Neuronal stem cell (in vitro differentiated cells): ENCODE measurements around the gene SEMA6B.
A peak's percentile ranks its signal among the peaks of the same experiment; 100 is the strongest.

Source experiments
- DNase-seq: peaks from one replicate; pipeline ENCODE4 v3.0.0-alpha.2; 2013; ENCODE audit warnings: low spot score
- H2AFZ ChIP-seq: one replicate; pipeline ENCODE4 v1.6.1; 2013; ENCODE audit warnings: mild to moderate bottlenecking, low read length, inconsistent platforms
- H2AK5ac ChIP-seq: 2 replicates; pipeline ENCODE4 v1.6.1; 2013; ENCODE audit warnings: low read depth, mild to moderate bottlenecking, inconsistent platforms, low read length, moderate library complexity, mixed read lengths
- H2BK120ac ChIP-seq: 2 replicates; pipeline ENCODE4 v1.6.1; 2013; ENCODE audit warnings: low read depth, mild to moderate bottlenecking, inconsistent platforms, low read length, moderate library complexity, mixed read lengths
- H2BK12ac ChIP-seq: one replicate; pipeline ENCODE4 v1.6.1; 2013; ENCODE audit warnings: low read length, inconsistent platforms
- H2BK15ac ChIP-seq: 2 replicates; pipeline ENCODE4 v1.6.1; 2013; ENCODE audit warnings: mild to moderate bottlenecking, low read length, inconsistent platforms, mixed read lengths
- H2BK5ac ChIP-seq: one replicate; pipeline ENCODE4 v1.6.1; 2013; ENCODE audit warnings: inconsistent platforms, mild to moderate bottlenecking, low read length, moderate library complexity
- H3K14ac ChIP-seq: one replicate; pipeline ENCODE4 v1.6.1; 2013; ENCODE audit warnings: low read length, inconsistent platforms
- H3K18ac ChIP-seq: 2 replicates; pipeline ENCODE4 v1.6.1; 2013; ENCODE audit warnings: low read length, inconsistent platforms
- H3K23ac ChIP-seq: 2 replicates; pipeline ENCODE4 v1.6.1; 2013; ENCODE audit warnings: low read depth, mild to moderate bottlenecking, mixed read lengths, low read length, inconsistent platforms; ENCODE audit not compliant: poor library complexity
- H3K27ac ChIP-seq: replicated peaks from 3 replicates; pipeline ENCODE4 v1.5.1; 2013; ENCODE audit warnings: low read length, inconsistent platforms
- H3K27me3 ChIP-seq, 3 experiments: 2 replicates each; pipeline ENCODE4 v1.6.1; 2013; ENCODE audit warnings: low read length in 3 of 3, mild to moderate bottlenecking in 2 of 3, inconsistent platforms in 1 of 3, low read depth in 1 of 3, mixed read lengths in 1 of 3, moderate library complexity in 1 of 3; ENCODE audit not compliant: control insufficient read depth in 3 of 3, insufficient read depth in 3 of 3
- H3K36me3 ChIP-seq, 2 donors: replicated peaks in 1 of 2; 2 replicates each; pipeline ENCODE4 v1.6.1; 2013; ENCODE audit warnings: low read length in 2 of 2; ENCODE audit not compliant: control insufficient read depth in 2 of 2, insufficient read depth in 2 of 2
- H3K4ac ChIP-seq: 2 replicates; pipeline ENCODE4 v1.6.1; 2013; ENCODE audit warnings: inconsistent platforms, mild to moderate bottlenecking, low read length, moderate library complexity
- H3K4me1 ChIP-seq, 2 donors: 1 replicate in 1 of 2; 2 replicates in 1 of 2; pipeline ENCODE4 v1.6.1; 2013; ENCODE audit warnings: low read length in 2 of 2, low read depth in 1 of 2; ENCODE audit not compliant: control insufficient read depth in 2 of 2, insufficient read depth in 1 of 2
- H3K4me2 ChIP-seq: one replicate; pipeline ENCODE4 v1.6.1; 2013; ENCODE audit warnings: mild to moderate bottlenecking, low read length, inconsistent platforms; ENCODE audit not compliant: insufficient read depth, poor library complexity, severe bottlenecking
- H3K4me3 ChIP-seq, 2 donors: 2 replicates each; pipeline ENCODE4 v1.5.1; 2013; ENCODE audit warnings: low read length in 2 of 2, mild to moderate bottlenecking in 2 of 2, inconsistent platforms in 1 of 2, moderate library complexity in 1 of 2
- H3K79me1 ChIP-seq: one replicate; pipeline ENCODE4 v1.6.1; 2013; ENCODE audit warnings: low read depth, mild to moderate bottlenecking, inconsistent platforms, low read length, moderate library complexity
- H3K9ac ChIP-seq: one replicate; pipeline ENCODE4 v1.6.1; 2013; ENCODE audit warnings: mild to moderate bottlenecking, low read depth, low read length, inconsistent platforms; ENCODE audit not compliant: poor library complexity
- H3K9me3 ChIP-seq, 2 donors: replicated peaks in 1 of 2; 2 replicates each; pipeline versions ENCODE3 to v1.6.1; 2013; ENCODE audit warnings: low read length in 2 of 2, mild to moderate bottlenecking in 2 of 2, inconsistent platforms in 1 of 2, low read depth in 1 of 2, mixed read lengths in 1 of 2, moderate library complexity in 1 of 2; ENCODE audit not compliant: control insufficient read depth in 2 of 2, insufficient read depth in 1 of 2
- H4K8ac ChIP-seq: one replicate; pipeline ENCODE4 v1.6.1; 2013; ENCODE audit warnings: low read depth, mild to moderate bottlenecking, inconsistent platforms, low read length, moderate library complexity
- H4K91ac ChIP-seq: one replicate; pipeline ENCODE4 v1.6.1; 2013; ENCODE audit warnings: low read length, low read depth, mild to moderate bottlenecking, inconsistent platforms; ENCODE audit not compliant: poor library complexity
- WGBS, 2 donors: extraction: QIAGEN DNeasy Blood & Tissue Kit; methylation state at CpG; one replicate each; pipeline ENCODE4 v1.1.7; 2013; ENCODE audit warnings: missing lambda C conversion rate in 2 of 2, mixed read lengths in 1 of 2; ENCODE audit not compliant: insufficient read length in 2 of 2, insufficient replicate concordance in 1 of 2; ENCODE audit errors: extremely low coverage in 2 of 2; 5-methylcytosine and 5-hydroxymethylcytosine counted together

The SEMA6B gene

DNA sequence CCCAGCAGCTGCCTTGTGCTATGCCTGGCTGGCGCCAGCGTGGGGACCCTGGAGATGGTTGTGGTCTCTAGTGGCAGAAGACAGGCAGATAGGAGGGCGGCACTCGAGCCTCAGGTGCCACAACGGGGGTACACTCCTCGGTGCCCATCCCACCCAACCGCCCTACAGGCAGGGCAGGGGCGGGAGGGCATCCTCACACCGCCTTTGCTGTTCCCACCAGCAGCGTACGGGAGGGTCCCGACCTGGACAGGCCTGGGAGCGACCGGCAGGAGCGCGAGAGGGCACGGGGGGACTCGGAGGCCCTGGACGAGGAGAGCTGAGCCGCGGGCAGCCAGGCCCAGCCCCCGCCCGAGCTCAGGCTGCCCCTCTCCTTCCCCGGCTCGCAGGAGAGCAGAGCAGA lies 57.8 kb downstream of the SEMA6B start:
- peaks cover 0 to 11% of the 10 kb centered on the region in 2 donors for H3K4me1 ChIP-seq
- no peak overlapping the region for H3K23ac ChIP-seq
- peaks cover 7% of the 10 kb centered on the region for H3K79me1 ChIP-seq
- no peak overlapping the region for H2AK5ac ChIP-seq
- no peak overlapping the region for H4K91ac ChIP-seq
- H4K8ac ChIP-seq, result peak overlapping the region; percentile 23
- DNase-seq, result no peak
- WGBS, 2 donors, result no CpG with 5 or more reads among the region's 25 CpGs
- H3K27me3 ChIP-seq, result no peaks in the 10 kb centered on the region
- H2BK12ac ChIP-seq, result no peak overlapping the region
- no peak overlapping the region for H2BK15ac ChIP-seq
- H3K36me3 ChIP-seq, result peaks cover 49 to 72% of the 10 kb centered on the region in 2 donors
- H3K4me2 ChIP-seq, result no peak overlapping the region
- no peak overlapping the region for H2BK120ac ChIP-seq
- no peak overlapping the region for H3K18ac ChIP-seq
- no peak overlapping the region for H3K14ac ChIP-seq
- no peak overlapping the region for H2AFZ ChIP-seq
- no peak overlapping the region for H3K4ac ChIP-seq
- no peak overlapping the region for H2BK5ac ChIP-seq
- no peak overlapping the region for H3K9ac ChIP-seq
- no peaks in the 10 kb centered on the region for H3K9me3 ChIP-seq
- H3K27ac ChIP-seq, result no peak overlapping the region
- H3K4me3 ChIP-seq, result no peak overlapping the region

DNA sequence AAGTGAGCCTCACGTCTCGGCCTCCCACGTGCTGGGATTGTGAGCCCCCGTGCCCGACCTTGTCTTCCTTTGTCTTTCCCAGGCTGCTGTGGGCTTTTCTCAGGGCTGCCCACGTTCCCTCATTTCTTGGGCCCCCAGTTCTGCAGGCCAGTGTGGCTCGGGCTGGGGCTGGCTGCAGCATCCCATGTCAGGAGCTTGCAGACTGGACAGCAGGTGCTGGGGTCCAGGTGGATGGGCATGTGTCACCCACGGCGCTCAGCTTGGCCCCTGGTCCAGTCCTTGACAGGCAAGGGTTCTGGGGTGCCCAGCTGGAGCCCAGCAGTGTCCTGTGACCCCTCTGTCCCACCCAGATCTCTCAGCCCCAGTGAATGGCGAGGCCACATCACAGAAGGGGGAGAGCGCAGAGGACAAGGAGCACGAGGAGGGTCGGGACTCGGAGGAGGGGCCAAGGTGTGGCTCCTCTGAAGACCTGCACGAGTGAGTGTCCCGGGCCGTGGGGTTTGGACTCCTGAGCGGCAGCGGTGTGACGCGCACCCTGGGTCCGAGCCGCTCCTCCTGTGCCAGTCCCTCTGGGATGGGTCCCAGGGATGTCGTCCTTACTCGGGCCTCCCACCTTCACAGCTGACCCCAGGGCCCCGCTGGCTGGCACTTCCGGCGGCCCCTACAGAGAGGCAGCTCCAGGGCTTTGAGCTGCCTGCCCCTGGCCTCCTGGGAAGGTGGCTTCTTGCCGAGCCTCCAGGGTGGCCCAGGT lies 58.5 kb downstream of the SEMA6B start:
- no peak overlapping the region for H2AFZ ChIP-seq
- no peak overlapping the region for H2BK120ac ChIP-seq
- H2BK15ac ChIP-seq, result no peak overlapping the region
- WGBS, 2 donors, result no CpG with 5 or more reads among the region's 29 CpGs
- no peak overlapping the region for H3K9ac ChIP-seq
- peaks cover 0 to 11% of the 10 kb centered on the region in 2 donors for H3K4me1 ChIP-seq
- H2BK12ac ChIP-seq, result no peak overlapping the region
- no peaks in the 10 kb centered on the region for H3K9me3 ChIP-seq
- H2BK5ac ChIP-seq, result no peak overlapping the region
- H3K4me2 ChIP-seq, result no peak overlapping the region
- no peak overlapping the region for H3K14ac ChIP-seq
- no peak overlapping the region for H3K18ac ChIP-seq
- no peak overlapping the region for H4K91ac ChIP-seq
- H3K27ac ChIP-seq, result no peak overlapping the region
- peaks cover 7% of the 10 kb centered on the region for H3K79me1 ChIP-seq
- H3K36me3 ChIP-seq, result peaks cover 49 to 79% of the 10 kb centered on the region in 2 donors
- H3K4ac ChIP-seq, result no peak overlapping the region
- no peaks in the 10 kb centered on the region for H3K27me3 ChIP-seq
- no peak for DNase-seq
- no peak overlapping the region for H4K8ac ChIP-seq
- H3K4me3 ChIP-seq, result no peak overlapping the region
- H3K23ac ChIP-seq, result peak overlapping the region; percentile 12
- H2AK5ac ChIP-seq, result no peak overlapping the region

DNA sequence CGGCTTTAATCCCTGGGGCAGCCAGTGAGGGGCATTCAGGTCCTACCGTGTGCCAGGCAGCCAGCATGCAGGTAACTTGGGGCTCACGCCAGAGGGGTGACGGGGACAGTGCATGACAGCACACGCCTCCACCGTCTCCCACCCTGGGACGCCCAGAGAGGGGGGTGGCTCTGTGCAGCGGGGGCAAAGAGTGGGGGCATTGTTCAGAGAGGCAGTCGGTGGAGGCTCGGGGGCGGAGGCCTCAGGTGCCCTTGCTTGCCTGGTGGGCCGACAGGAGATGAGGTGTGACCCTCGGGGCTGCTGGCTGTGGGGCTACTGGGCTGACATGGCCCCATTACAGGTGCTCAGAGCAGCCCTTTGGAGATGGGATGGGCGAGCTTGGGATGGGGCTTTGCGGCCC lies 59.6 kb downstream of the SEMA6B start:
- Histone ChIP-seq H2BK12ac (no peak overlapping the region), H3K4me2 (no peak overlapping the region), H4K8ac (no peak overlapping the region), H2BK15ac (no peak overlapping the region), H3K23ac (peak overlapping the region; percentile 55), H3K36me3 (peaks cover 48 to 81% of the 10 kb centered on the region in 2 donors), H3K27me3 (no peaks in the 10 kb centered on the region), H4K91ac (no peak overlapping the region), H2AFZ (no peak overlapping the region), H3K18ac (peak overlapping the region; percentile 64), H3K14ac (no peak overlapping the region), H3K9me3 (no peaks in the 10 kb centered on the region), H3K4ac (no peak overlapping the region), H3K4me1 (peaks cover 0 to 11% of the 10 kb centered on the region in 2 donors), H3K4me3 (no peak overlapping the region), H2BK5ac (no peak overlapping the region), H2BK120ac (no peak overlapping the region), H3K27ac (no peak overlapping the region), H3K9ac (no peak overlapping the region), H2AK5ac (no peak overlapping the region), H3K79me1 (peaks cover 4% of the 10 kb centered on the region)
- DNase-seq, result no peak
- WGBS, 2 donors, result no CpG with 5 or more reads among the region's 15 CpGs

DNA sequence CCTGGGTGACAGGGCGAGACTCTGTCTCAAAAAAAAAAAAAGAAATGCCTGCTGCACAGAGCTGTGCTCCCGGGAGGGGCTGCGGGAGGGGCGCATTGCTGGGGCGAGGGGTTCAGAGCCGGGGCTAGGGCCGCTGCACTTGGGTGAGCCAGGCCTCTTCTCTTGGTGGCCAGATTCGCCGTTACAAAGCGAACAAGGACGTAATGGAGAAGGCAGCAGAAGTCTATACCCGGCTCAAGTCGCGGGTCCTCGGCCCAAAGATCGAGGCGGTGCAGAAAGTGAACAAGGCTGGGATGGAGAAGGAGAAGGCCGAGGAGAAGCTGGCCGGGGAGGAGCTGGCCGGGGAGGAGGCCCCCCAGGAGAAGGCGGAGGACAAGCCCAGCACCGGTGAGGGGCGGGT lies 60.2 kb downstream of the SEMA6B start:
- no peaks in the 10 kb centered on the region for H3K9me3 ChIP-seq
- no peak overlapping the region for H3K4ac ChIP-seq
- no peak overlapping the region for H2BK120ac ChIP-seq
- no peak overlapping the region for H2AK5ac ChIP-seq
- peaks cover 45 to 82% of the 10 kb centered on the region in 2 donors for H3K36me3 ChIP-seq
- no peaks in the 10 kb centered on the region for H3K27me3 ChIP-seq
- H3K4me2 ChIP-seq, result no peak overlapping the region
- no peak overlapping the region for H2BK12ac ChIP-seq
- H3K23ac ChIP-seq, result no peak overlapping the region
- H4K8ac ChIP-seq, result no peak overlapping the region
- H3K79me1 ChIP-seq, result peaks cover 5% of the 10 kb centered on the region
- no peak overlapping the region for H3K14ac ChIP-seq
- no peak overlapping the region for H3K9ac ChIP-seq
- H2BK15ac ChIP-seq, result no peak overlapping the region
- DNase-seq, result no peak
- no peak overlapping the region for H3K4me3 ChIP-seq
- H4K91ac ChIP-seq, result no peak overlapping the region
- no peak overlapping the region for H2BK5ac ChIP-seq
- H3K4me1 ChIP-seq, result peaks cover 0 to 11% of the 10 kb centered on the region in 2 donors
- no peak overlapping the region for H3K27ac ChIP-seq
- H3K18ac ChIP-seq, result no peak overlapping the region
- H2AFZ ChIP-seq, result no peak overlapping the region
- no CpG with 5 or more reads among the region's 23 CpGs for WGBS, 2 donors
